Activated CD4-positive, alpha-beta T cell treated with anti-CD3 and anti-CD28 coated beads, Interleukin-2, amount 50 U/mL, for 24 hours (primary cell): ENCODE data around the gene ARHGAP40.

Experiments used
- DNase-seq, 2 donors: peaks; one replicate each; pipeline ENCODE4 v3.0.0-alpha.2; 2020; ENCODE audit warnings: low read depth in 1 of 2, low spot score in 1 of 2

The ARHGAP40 gene

GRCh38 chr20:38649275-38649891 lies 47.8 kb downstream of the ARHGAP40 start:
- no peak for DNase-seq

DNA sequence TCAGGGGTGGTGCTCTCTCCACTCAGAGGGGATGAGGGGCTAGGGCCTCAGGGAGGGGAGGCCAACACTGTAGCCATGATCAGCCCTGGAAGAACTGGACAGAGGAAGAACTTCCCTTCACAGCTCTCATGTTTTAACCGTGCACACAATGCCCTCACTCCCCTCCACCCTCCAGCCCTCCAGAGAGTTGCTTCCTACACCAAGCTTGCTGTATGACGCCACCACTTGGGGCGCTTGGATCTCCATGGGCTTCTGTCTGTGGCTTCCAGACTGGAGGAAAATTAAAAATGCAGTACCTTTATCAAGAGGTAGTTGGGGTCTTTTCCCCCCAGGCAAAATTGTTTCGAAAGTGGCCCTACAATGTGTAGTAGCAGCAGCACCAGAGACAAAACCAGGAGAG lies 48.4 kb downstream of the ARHGAP40 start:
- DNase-seq = no peak

DNA sequence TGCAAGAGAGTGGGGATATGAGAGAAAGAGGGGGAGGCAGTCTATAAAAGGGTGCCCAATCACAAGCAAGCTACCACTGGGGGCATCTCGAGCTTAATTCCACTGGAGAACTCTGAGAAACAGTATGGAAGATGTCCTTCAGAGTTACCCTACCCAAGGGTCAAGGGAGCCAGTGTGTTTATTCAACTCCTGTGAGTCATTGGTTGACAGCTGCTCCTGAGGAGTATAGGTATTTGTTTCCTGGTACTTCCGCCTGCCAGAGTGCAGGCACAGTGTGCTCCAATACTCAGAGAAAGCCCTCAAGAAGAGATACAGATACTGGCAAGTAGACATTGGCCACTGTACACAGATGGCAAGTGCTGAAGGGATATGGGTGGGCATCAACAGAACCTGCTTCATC lies 49.5 kb downstream of the ARHGAP40 start:
- no peak for DNase-seq

DNA sequence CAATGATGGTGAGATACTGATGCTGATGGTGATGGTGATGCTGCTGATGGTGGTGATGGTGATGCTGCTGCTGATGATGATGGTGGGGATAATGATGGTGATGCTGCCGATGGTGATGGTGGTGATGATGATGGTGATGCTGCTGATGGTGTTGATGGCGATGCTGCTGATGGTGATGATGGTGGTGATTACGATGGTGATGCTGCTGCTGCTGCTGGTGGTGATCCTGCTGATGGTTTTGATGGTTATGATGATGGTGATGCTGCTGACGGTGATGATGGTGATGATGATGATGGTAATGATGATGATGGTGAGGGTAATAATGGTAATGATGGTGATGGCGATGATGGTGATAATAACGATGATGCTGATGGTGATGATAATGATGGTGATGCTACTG lies 50.0 kb downstream of the ARHGAP40 start:
- no peak for DNase-seq

- no peak for DNase-seq
Measured at GRCh38 chr20:38652995-38653394, 51.4 kb downstream of the ARHGAP40 start.

DNA sequence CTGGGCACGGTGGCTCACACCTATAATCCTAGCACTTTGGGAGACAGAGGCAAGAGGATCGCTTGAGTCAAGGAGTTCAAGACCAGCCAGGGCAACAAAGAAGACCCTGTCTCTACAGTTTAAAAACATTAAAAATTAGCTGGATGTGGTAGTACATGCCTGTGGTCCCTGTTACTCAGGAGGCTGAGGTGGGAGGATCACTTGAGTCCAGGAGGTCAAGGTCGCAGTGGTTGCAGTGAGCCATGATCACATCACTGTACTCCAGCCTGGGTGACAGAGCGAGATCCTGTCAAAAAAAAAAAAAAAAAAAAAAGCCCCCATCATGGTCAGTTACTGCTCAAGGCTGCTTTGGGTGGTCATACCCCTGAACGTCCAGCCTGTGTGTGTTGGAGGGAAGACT lies 55.8 kb downstream of the ARHGAP40 start:
- no peak for DNase-seq

- peak in 1 of 2 donors; percentile 17 for DNase-seq
Measured at GRCh38 chr20:38658879-38659596, 57.4 kb downstream of the ARHGAP40 start.

GRCh38 chr20:38659597-38659880 lies 57.9 kb downstream of the ARHGAP40 start:
- no peak for DNase-seq

- no peak for DNase-seq
Measured at GRCh38 chr20:38660429-38660828, 58.8 kb downstream of the ARHGAP40 start.

- no peak for DNase-seq
Measured at GRCh38 chr20:38663660-38664059, 62.1 kb downstream of the ARHGAP40 start.

- no peak for DNase-seq
Measured at GRCh38 chr20:38664284-38664683, 62.7 kb downstream of the ARHGAP40 start.

GRCh38 chr20:38665094-38665493 lies 63.5 kb downstream of the ARHGAP40 start:
- no peak for DNase-seq

- DNase-seq = no peak
Measured at GRCh38 chr20:38665506-38666285, 64.1 kb downstream of the ARHGAP40 start.

- no peak for DNase-seq
Measured at GRCh38 chr20:38667417-38667956, 65.9 kb downstream of the ARHGAP40 start.

GRCh38 chr20:38669688-38670087 lies 68.1 kb downstream of the ARHGAP40 start:
- DNase-seq = no peak

DNA sequence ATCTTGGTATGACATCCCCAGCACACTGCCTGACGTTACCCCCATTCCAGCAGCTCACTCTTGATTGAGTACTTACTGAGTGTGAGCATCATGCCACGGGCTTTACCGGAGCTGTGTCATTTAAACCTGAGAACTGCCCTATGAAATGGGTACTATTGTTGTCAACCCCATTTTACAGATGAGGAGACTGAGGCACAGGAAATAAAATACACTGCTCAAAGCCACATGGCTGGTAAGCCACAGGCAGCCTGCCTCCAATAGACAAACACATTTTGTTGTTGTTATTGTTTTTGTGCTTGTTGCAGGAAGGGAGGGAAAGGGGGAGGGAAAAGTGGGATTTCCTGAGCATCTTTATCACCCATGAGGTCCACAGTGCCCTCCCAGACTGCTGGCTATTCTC lies 69.2 kb downstream of the ARHGAP40 start:
- no peak for DNase-seq

- no peak for DNase-seq
Measured at GRCh38 chr20:38671186-38671585, 69.6 kb downstream of the ARHGAP40 start.

GRCh38 chr20:38671701-38672292 lies 70.2 kb downstream of the ARHGAP40 start:
- no peak for DNase-seq

GRCh38 chr20:38672504-38672903 lies 70.9 kb downstream of the ARHGAP40 start:
- DNase-seq = no peak

DNA sequence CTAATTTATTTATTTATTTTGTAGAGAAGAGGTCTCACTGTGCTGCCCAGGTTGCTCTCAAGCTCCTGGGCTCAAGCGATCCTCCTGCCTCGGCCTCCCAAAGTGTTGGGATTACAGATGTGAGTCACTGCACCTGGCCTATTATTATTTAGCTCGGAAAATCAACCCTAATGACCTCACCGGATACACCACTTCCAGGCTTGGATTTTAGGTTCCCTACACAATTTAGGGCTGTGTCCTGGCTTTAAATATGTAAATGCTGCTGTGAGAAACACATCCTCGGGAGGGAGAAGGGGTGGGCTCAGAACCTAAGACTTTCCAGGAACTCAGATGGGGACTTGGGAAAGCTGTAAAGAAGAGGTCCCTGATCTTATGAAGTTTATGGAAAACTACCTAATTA lies 71.7 kb downstream of the ARHGAP40 start:
- DNase-seq = no peak

DNA sequence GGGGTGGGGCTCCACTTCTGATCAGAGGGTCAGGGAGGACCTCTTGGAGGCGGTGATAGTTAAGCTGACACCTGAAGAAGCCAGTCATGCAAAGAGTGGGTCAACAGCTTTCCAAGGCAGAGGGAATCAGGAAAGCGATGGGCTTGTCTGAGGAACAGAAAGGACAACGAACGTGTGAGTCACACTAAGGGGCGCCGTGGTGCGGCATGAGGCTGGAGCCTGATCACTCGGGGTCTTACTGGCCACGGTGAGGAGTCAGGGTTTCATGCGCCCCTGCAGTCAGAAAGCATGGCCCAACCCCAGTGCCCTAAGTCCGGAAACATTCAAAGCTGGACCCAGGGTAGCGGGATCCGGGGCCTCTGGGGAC lies 72.1 kb downstream of the ARHGAP40 start:
- DNase-seq = no peak
